K562 (cell line): ENCODE measurements around the gene ITGA11. TPM values are rescaled to one million over a fixed set of nuclear protein-coding genes. Genes with fewer than 3 reads are reported as not detected.

Experiments used
- ATAC-seq: fragments of 200-7000 bp; cut with Tn5 transposase; 3 replicates; pipeline ENCODE4 v1.9.1; 2020; ENCODE audit warnings: moderate library complexity
- BruUV-seq: library from RNA; stranded (reverse); fragments of 400-500 nt; replicated peaks from 2 replicates; lab custom pipeline; 2021; lab: Mats Ljungman, UMichigan
- CTCF ChIA-PET: fragments of 300-600 bp; formaldehyde crosslinking; extraction: SDS; loops from one replicate; lab custom pipeline; 2021; ENCODE audit warnings: low intra/inter-chr PET ratio; lab: Yijun Ruan, JAX
- POLR2A ChIA-PET: fragments of 300-600, 350-650 bp; sonication (Branson Sonifier 250); formaldehyde crosslinking; extraction: SDS; loops from one replicate; lab custom pipeline; 2021; ENCODE audit warnings: antibody characterized with exemption, inconsistent platforms; lab: Yijun Ruan, JAX
- DNase-seq, 4 experiments: peaks; one replicate each; pipeline versions ENCODE4 v3.0.0 to v3.0.0-alpha.2; 2011 to 2018; ENCODE audit warnings: low spot score in 3 of 4, mixed read lengths in 3 of 4; ENCODE audit errors: extremely low read depth in 1 of 4
- FAIRE-seq: peaks from 2 replicates; lab custom pipeline; 2011; peaks lifted over from hg19 to GRCh38; lab: Jason Lieb, UNC
- H2AFZ ChIP-seq: 2 replicates; pipeline ENCODE4 v1.6.0; 2011; ENCODE audit warnings: low read depth, low read length, control low read depth, inconsistent platforms
- H3K27ac ChIP-seq: fragments of 200-600 bp; 3 replicates; pipeline ENCODE4 v1.8.0; 2011; ENCODE audit warnings: low read depth, mild to moderate bottlenecking, control low read depth, inconsistent platforms, low read length, moderate library complexity, mixed read lengths; ENCODE audit errors: extremely low read depth
- H3K27me3 ChIP-seq, 2 experiments: fragments of 300-600 bp in 1 of 2; 2 replicates in 1 of 2; 3 replicates in 1 of 2; pipeline versions ENCODE4 v1.6.0 to v1.8.0; 2011; ENCODE audit warnings: inconsistent platforms in 2 of 2, low read length in 2 of 2, mild to moderate bottlenecking in 1 of 2, mixed read lengths in 1 of 2, moderate library complexity in 1 of 2; ENCODE audit not compliant: control insufficient read depth in 2 of 2, insufficient read depth in 2 of 2
- H3K36me3 ChIP-seq: fragments of 300-600 bp; 3 replicates; pipeline ENCODE4 v1.8.0; 2011; ENCODE audit warnings: mild to moderate bottlenecking, low read length, inconsistent platforms; ENCODE audit not compliant: control insufficient read depth, insufficient read depth
- H3K4me1 ChIP-seq, 2 experiments: fragments of 200-600 bp in 1 of 2; replicated peaks in 1 of 2; 2 replicates in 1 of 2; 3 replicates in 1 of 2; pipeline versions ENCODE4 v1.5.1 to v1.8.0; 2011; ENCODE audit warnings: inconsistent platforms in 2 of 2, low read length in 2 of 2, mild to moderate bottlenecking in 1 of 2, mixed read lengths in 1 of 2, moderate library complexity in 1 of 2; ENCODE audit not compliant: control insufficient read depth in 2 of 2, insufficient read depth in 2 of 2
- H3K4me2 ChIP-seq: 2 replicates; pipeline ENCODE4 v1.6.1; 2011; ENCODE audit warnings: low read length, control low read depth, inconsistent platforms, mixed read lengths; ENCODE audit not compliant: insufficient read depth
- H3K4me3 ChIP-seq: fragments of 200-600 bp; sonication (generic), shearing (Covaris generic); 2 replicates; pipeline ENCODE4 v1.5.1; 2016; ENCODE audit warnings: control low read depth, inconsistent platforms
- H3K79me2 ChIP-seq: fragments of 200-600 bp; 3 replicates; pipeline ENCODE4 v1.8.0; 2011; ENCODE audit warnings: low read length, inconsistent platforms; ENCODE audit not compliant: control insufficient read depth, insufficient read depth
- H3K9ac ChIP-seq, 2 experiments: 2 replicates each; pipeline versions ENCODE4 v1.6.0 to v1.6.1; 2011; ENCODE audit warnings: low read depth in 2 of 2, low read length in 2 of 2, control low read depth in 1 of 2, inconsistent platforms in 1 of 2, mild to moderate bottlenecking in 1 of 2, mixed read lengths in 1 of 2; ENCODE audit not compliant: insufficient read depth in 1 of 2
- H3K9me1 ChIP-seq: one replicate; pipeline ENCODE4 v1.6.0; 2011; ENCODE audit warnings: inconsistent platforms, mild to moderate bottlenecking, low read length, moderate library complexity; ENCODE audit not compliant: control insufficient read depth, insufficient read depth
- H3K9me3 ChIP-seq: replicated peaks from 2 replicates; pipeline ENCODE4 v1.5.1; 2011; ENCODE audit warnings: low read depth, low read length, inconsistent platforms; ENCODE audit not compliant: control insufficient read depth, insufficient read depth
- H4K20me1 ChIP-seq: replicated peaks from 2 replicates; pipeline ENCODE4 v1.6.1; 2011; ENCODE audit warnings: low read length, inconsistent platforms, mixed read lengths; ENCODE audit not compliant: control insufficient read depth, insufficient read depth
- CBFA2T3 ChIP-seq: fragments of 450-650 bp; IDR thresholded peaks from 2 replicates; pipeline ENCODE4 v1.6.1; 2017
- PRDM10 ChIP-seq: fragments of 450-650 bp; IDR thresholded peaks from 2 replicates; pipeline ENCODE4 v1.6.1; 2018; ENCODE audit not compliant: partially characterized antibody
- WGBS: fragments of 100-300 bp; shearing (Covaris generic); methylation state at CpG from one replicate; pipeline ENCODE4 v1.1.6; 2016; ENCODE audit warnings: low coverage, mixed read lengths; ENCODE audit not compliant: insufficient coverage; ENCODE audit errors: missing lambda C conversion rate; 5-methylcytosine and 5-hydroxymethylcytosine counted together
- in situ Hi-C: fragments of 300-500 bp; cut with MboI; formaldehyde crosslinking; loops from 4 replicates; pipeline ENCODE4 v1.15.0; 2018; ENCODE audit warnings: inconsistent platforms, mixed read lengths
- intact Hi-C: fragments of 100-400 bp; cut with micrococcal nuclease; formaldehyde crosslinking; loops from 2 replicates; pipeline ENCODE4 v1.14.2; 2022
- polyA plus RNA-seq, 8 experiments: library from polyadenylated mRNA; depleted of rRNA in 4 of 8; stranded (reverse) in 5 of 8; unstranded in 3 of 8; fragments of >200 nt; fragmentation: Nextera tagmentation in 2 of 8; fragmentation: Illumina TruSeq in 1 of 8; extraction: Ambion mirVana in 2 of 8; extraction: Trizol in 1 of 8; gene quantifications; 2 replicates each; pipeline versions ENCODE4 v1.2.1 to v1.2.3, GENCODE V29; 2011 to 2014; ENCODE audit warnings: inconsistent platforms in 1 of 8, missing spikeins in 1 of 8
- total RNA-seq, 7 experiments: library from RNA; depleted of rRNA in 6 of 7; stranded (reverse); fragments of >200 nt in 6 of 7; fragmentation: Illumina TruSeq in 2 of 7; extraction: Trizol in 2 of 7; gene quantifications; 2 replicates each; pipeline versions ENCODE4 v1.2.1 to v1.2.3, GENCODE V29; 2011 to 2021; ENCODE audit warnings: low replicate concordance in 1 of 7
- TF ChIP-seq, protein P1 (sequence below): fragments of 450-650 bp; formaldehyde crosslinking; IDR thresholded peaks from 2 replicates; pipeline ENCODE4 v1.4.0; 2020; ENCODE audit warnings: mild to moderate bottlenecking, mixed read lengths
- TF ChIP-seq, protein P2 (sequence below): sonication (generic); formaldehyde crosslinking; IDR thresholded peaks from 2 replicates; pipeline ENCODE4 v1.5.0; 2020; ENCODE audit warnings: missing genetic modification reagents

ITGA11 gene
- total and polyA plus RNA-seq, 9 of the 15 experiments (the other 6 are each of a cell fraction or from before 2014, with no cell fraction given), result 0.01 TPM; not detected in 8

DNA sequence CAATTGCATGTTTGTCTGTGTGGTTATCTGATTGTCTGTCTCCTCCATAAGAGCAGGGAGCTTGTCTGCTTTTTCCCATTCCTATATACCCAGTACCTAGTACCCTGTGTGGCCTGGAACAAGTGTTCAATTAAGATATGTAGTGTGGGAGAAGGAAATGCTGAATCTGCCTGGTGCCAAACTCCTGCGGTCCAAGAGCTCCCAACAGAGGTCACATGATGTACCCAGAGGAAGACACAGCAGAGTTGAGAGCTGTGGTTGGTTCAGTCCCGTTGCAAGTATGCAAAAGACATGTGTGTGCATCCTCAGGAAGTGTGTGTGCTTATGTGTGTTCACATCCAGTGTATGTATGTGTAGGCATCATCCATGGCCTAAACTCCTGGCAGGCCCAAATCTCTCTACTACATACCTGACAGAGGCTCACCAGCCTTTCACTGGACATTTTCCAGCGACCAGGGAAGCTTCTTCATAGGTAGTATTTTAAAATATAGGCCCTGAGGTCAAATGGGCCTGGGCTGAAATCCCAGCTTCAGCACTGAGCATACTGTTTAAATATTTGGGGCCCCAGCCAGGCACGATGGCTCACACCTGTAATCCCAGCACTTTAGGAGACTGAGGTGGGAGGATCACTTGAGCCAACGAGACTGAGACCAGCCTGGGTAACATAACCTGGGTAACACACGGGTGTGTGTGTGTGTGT is 34.0 kb upstream of the ITGA11 start:
- in situ Hi-C loops (no loop called here), intact Hi-C loops (no loop called here)
- Histone ChIP-seq H3K4me1 (peaks cover 0 to 23% of the 10 kb centered on the region in 2 experiments; a peak in 3 of 5 replicates), H4K20me1 (no peaks in the 10 kb centered on the region), H3K27ac (no peak overlapping the region), H3K79me2 (no peaks in the 10 kb centered on the region), H3K27me3 (peaks cover 4 to 20% of the 10 kb centered on the region in 2 experiments; a peak in 4 of 5 replicates), H3K9ac (no peak overlapping the region), H3K9me1 (no peaks in the 10 kb centered on the region), H2AFZ (no peak overlapping the region), H3K4me3 (no peak overlapping the region), H3K9me3 (no peaks in the 10 kb centered on the region), H3K36me3 (no peaks in the 10 kb centered on the region), H3K4me2 (no peak overlapping the region)
- DNase-seq (no peak), FAIRE-seq (no peak), ATAC-seq (no peak)
- no TSS peak for BruUV-seq
- TF ChIP-seq, protein P1, sequence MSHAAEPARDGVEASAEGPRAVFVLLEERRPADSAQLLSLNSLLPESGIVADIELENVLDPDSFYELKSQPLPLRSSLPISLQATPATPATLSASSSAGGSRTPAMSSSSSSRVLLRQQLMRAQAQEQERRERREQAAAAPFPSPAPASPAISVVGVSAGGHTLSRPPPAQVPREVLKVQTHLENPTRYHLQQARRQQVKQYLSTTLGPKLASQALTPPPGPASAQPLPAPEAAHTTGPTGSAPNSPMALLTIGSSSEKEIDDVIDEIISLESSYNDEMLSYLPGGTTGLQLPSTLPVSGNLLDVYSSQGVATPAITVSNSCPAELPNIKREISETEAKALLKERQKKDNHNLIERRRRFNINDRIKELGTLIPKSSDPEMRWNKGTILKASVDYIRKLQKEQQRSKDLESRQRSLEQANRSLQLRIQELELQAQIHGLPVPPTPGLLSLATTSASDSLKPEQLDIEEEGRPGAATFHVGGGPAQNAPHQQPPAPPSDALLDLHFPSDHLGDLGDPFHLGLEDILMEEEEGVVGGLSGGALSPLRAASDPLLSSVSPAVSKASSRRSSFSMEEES (CRISPR knock-in tag), result peak; percentile 90
- TF ChIP-seq CBFA2T3, result 0 out of 2 replicates have a peak, but pooled peaks have one; percentile 6
- TF ChIP-seq PRDM10, result no peak
- TF ChIP-seq, protein P2, sequence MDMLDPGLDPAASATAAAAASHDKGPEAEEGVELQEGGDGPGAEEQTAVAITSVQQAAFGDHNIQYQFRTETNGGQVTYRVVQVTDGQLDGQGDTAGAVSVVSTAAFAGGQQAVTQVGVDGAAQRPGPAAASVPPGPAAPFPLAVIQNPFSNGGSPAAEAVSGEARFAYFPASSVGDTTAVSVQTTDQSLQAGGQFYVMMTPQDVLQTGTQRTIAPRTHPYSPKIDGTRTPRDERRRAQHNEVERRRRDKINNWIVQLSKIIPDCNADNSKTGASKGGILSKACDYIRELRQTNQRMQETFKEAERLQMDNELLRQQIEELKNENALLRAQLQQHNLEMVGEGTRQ (CRISPR knock-in tag), result 0 out of 2 replicates have a peak, but pooled peaks have one; percentile 32
- WGBS, result 0% methylated on average over 5 of the region's 6 CpGs
- ChIA-PET CTCF (no interaction called here), POLR2A (no interaction called here)
